Heart right ventricle (tissue), 16 donors: ENCODE results near the gene CUEDC2. TPM values are rescaled to one million over a fixed set of nuclear protein-coding genes. Genes with fewer than 3 reads are reported as not detected.

Source experiments
- ATAC-seq, 8 donors: fragments of 200-7000 bp; cut with Tn5 transposase; one replicate each; pipeline ENCODE4 v1.9.1; 2020; ENCODE audit warnings: mild to moderate bottlenecking in 8 of 8, moderate library complexity in 8 of 8, moderate number of reproducible peaks in 1 of 8
- DNase-seq, 2 donors: peaks; one replicate each; pipeline ENCODE4 v3.0.0-alpha.2; 2020
- H3K27ac ChIP-seq, 10 donors: fragments of 200-600 bp; sonication (generic) in 2 of 10; one replicate each; pipeline versions ENCODE4 v1.5.0 to v1.8.0; 2020 to 2022; ENCODE audit warnings: mild to moderate bottlenecking in 3 of 10
- H3K27me3 ChIP-seq, 7 donors: fragments of 200-600 bp; one replicate each; pipeline ENCODE4 v1.8.0; 2021 to 2022; ENCODE audit warnings: mild to moderate bottlenecking in 2 of 7
- H3K36me3 ChIP-seq, 9 donors: fragments of 200-600 bp; sonication (generic) in 1 of 9; one replicate each; pipeline versions ENCODE4 v1.5.0 to v1.8.0; 2020 to 2022; ENCODE audit warnings: mild to moderate bottlenecking in 2 of 9
- H3K4me1 ChIP-seq, 9 donors: fragments of 200-600 bp; sonication (generic) in 1 of 9; one replicate each; pipeline versions ENCODE4 v1.5.0 to v1.8.0; 2020 to 2022; ENCODE audit warnings: mild to moderate bottlenecking in 4 of 9
- H3K4me3 ChIP-seq, 10 donors: fragments of 200-600 bp; sonication (generic) in 2 of 10; one replicate each; pipeline versions ENCODE4 v1.5.0 to v1.8.0; 2020 to 2022; ENCODE audit warnings: mild to moderate bottlenecking in 7 of 10, moderate library complexity in 2 of 10
- H3K9me3 ChIP-seq, 11 donors: fragments of 200-600 bp in 10 of 11; sonication (generic) in 2 of 11; one replicate each; pipeline versions ENCODE4 v1.5.0 to v1.8.0; 2013 to 2022; ENCODE audit warnings: mild to moderate bottlenecking in 2 of 11, control low read depth in 1 of 11, moderate library complexity in 1 of 11
- WGBS, 2 donors: extraction: QIAGEN DNeasy Blood & Tissue Kit; methylation state at CpG; one replicate each; pipeline ENCODE4 v1.1.7; 2013; ENCODE audit warnings: inconsistent platforms in 1 of 2; 5-methylcytosine and 5-hydroxymethylcytosine counted together
- intact Hi-C, 10 donors: fragments of 100-400 bp; cut with DNase I; formaldehyde crosslinking; loops; one replicate each; pipeline versions ENCODE4 v1.11.1 to v1.14.2; 2022
- polyA plus RNA-seq, 2 donors: library from polyadenylated mRNA; stranded (reverse); fragments of 200-250 nt; gene quantifications; one replicate each; pipeline ENCODE4 v1.2.3, GENCODE V29; 2013
- total RNA-seq, 10 donors: library from RNA; stranded (reverse); fragmentation: NEBNext Ultra II Directional in 3 of 10; extraction: Animal tissue kit (Norgen Biotek cat#: 25700) in 3 of 10; gene quantifications; one replicate each; pipeline versions ENCODE4 v1.2.1 to v1.2.4, GENCODE V29; 2021 to 2023
- TF ChIP-seq, protein P1 (sequence below), 9 donors: fragments of 200-600 bp; sonication (generic) in 2 of 9; IDR thresholded peaks; one replicate each; pipeline versions ENCODE4 v1.5.0 to v1.8.0; 2021 to 2022; ENCODE audit warnings: antibody characterized with exemption in 9 of 9, mild to moderate bottlenecking in 5 of 9, moderate library complexity in 1 of 9
- donor health status: Arrhythmogenic right ventricular cardiomyopathy.
- donor health status: ischemic (EF 13 %, LVEDD 7.1; RV severe dilation, severe dysfunction).
- donor health status: healthy with polysubstance abuse.
- donor health status: DM: no; HTN: yes; CAD: no.
- donor health status: DM: no; HTN: no; CAD: no.
- donor health status: ischemic (EF 25% LVEDD 6.9; RV normal size, moderate dysfunction).
- donor health status: ischemic (EF 25% LVEDD 5.7; RV mildly dilated, moderate dysfunction).
- donor health status: healthy.
- donor health status: DM: yes; HTN: yes; CAD: no.
- donor health status: Ischemic cardiomyopathy.
- donor health status: ischemic (EF 35%, LVEDD 5.7; RV mildly dilated, moderate dysfunction).
- donor health status: nonischemic (EF 11% LVEDD 7.7; RV severe dilation, severe dysfunction).
- donor health status: DM: yes; HTN: yes; CAD: no.
- donor health status: PGD.
- donor health status: ischemic (EF 29% LVEDD 5.4; RV normal size, mild dysfunction).
- donor health status: nonischemic (EF 23%, LVEDD 6.1; RV moderate dilation, normal function).

Gene CUEDC2
- total and polyA plus RNA-seq, 12 donors: 60.0 to 84.3 (median 79.1) TPM

DNA sequence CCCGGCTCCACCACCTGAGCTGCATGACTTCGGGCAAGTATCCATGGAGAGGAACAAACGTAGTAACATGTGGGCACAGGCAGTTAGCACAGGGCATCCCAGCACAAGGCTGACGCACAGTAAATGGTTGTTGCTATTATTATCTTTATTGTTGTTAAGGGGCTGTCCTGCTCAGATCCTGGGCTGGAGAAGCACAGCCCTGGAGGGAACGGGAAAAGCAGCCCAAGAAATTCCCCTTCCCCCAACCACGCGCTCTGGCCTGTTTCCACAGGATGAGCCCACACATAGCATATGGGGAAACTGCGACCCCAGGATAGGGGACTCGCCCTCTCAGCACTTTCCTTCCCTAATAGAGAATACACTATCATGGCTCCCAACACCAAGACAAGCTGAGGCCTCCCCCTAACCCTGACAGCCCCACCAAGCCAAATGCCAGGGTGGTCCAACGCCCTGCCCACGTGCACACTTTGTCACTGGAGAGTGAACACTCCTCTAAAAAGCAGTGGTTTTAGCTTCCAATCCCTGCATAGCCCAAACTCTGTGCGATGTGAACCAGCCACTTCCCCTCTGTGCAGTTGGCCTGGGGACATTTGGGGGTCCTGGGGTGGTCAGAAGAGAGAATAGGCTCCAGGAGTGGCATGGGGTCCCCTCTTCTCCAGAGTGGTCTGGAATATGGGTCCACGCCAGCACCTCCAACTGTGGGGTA lies 24.8 kb downstream of the CUEDC2 start:
- Histone ChIP-seq H3K27ac (no peak overlapping the region), H3K36me3 (peaks cover 0 to 10% (median 0%) of the 10 kb centered on the region in 9 donors), H3K9me3 (no peaks in the 10 kb centered on the region), H3K27me3 (peaks cover 13 to 57% (median 51%) of the 10 kb centered on the region in 7 donors), H3K4me3 (no peak overlapping the region), H3K4me1 (peaks cover 0 to 24% (median 13%) of the 10 kb centered on the region in 9 donors)
- 83 to 84% methylated on average over 13 of the region's 13 CpGs for WGBS, 2 donors
- no peak for ATAC-seq
- TF ChIP-seq, protein P1, sequence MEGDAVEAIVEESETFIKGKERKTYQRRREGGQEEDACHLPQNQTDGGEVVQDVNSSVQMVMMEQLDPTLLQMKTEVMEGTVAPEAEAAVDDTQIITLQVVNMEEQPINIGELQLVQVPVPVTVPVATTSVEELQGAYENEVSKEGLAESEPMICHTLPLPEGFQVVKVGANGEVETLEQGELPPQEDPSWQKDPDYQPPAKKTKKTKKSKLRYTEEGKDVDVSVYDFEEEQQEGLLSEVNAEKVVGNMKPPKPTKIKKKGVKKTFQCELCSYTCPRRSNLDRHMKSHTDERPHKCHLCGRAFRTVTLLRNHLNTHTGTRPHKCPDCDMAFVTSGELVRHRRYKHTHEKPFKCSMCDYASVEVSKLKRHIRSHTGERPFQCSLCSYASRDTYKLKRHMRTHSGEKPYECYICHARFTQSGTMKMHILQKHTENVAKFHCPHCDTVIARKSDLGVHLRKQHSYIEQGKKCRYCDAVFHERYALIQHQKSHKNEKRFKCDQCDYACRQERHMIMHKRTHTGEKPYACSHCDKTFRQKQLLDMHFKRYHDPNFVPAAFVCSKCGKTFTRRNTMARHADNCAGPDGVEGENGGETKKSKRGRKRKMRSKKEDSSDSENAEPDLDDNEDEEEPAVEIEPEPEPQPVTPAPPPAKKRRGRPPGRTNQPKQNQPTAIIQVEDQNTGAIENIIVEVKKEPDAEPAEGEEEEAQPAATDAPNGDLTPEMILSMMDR (IDR thresholded peaks at IDR 0.05): no peak
- intact Hi-C loops: no loop called here
- no peak for DNase-seq

DNA sequence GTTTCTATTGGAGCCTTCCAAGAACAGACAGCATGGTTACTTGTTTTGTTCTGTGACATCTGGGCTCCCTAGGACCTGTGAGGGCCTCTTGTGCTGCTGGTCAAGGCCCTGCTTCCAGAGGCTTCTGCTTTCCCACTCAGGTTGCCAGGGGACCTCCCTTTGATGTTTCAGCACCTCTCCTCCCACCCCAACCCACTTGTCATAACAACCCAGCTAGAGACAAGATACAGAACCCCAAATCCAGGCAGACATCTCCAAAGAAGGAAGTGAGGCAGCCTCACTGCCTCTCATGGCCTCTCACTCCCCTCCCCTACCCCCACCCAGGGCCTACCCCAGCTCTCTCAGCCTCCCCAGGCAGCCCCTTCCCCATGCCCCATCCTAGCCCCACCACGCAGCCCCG lies 25.6 kb downstream of the CUEDC2 start:
- Histone ChIP-seq H3K9me3 (no peaks in the 10 kb centered on the region), H3K4me3 (no peak overlapping the region), H3K36me3 (peaks cover 0 to 18% (median 4%) of the 10 kb centered on the region in 9 donors), H3K27me3 (peaks cover 13 to 49% (median 43%) of the 10 kb centered on the region in 7 donors), H3K27ac (no peak overlapping the region), H3K4me1 (peaks cover 0 to 24% (median 13%) of the 10 kb centered on the region in 9 donors)
- intact Hi-C loops: no loop called here
- ATAC-seq (no peak), DNase-seq (no peak)
- TF ChIP-seq, protein P1 (IDR thresholded peaks at IDR 0.05): no peak
- 91 to 97% methylated on average over 2 of the region's 2 CpGs for WGBS, 2 donors

DNA sequence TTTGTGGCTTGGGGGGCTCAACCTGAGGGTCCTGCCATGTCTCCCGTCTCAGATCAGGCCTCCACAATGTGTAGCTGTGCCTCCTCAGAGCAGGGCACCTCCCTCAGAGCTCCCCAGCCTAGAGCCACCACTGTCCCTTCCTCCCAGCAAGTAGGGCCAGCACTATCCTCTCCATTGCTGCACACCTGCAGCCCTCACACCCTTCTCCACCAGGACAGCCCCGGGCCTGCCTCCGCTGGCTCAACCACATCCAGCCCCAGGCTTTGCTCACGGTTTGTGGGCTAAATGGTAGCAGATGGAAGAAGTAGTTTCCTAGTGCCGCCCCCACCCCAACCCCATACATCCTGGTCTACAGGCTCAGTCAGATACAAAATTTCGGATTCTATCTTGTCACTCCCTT lies 26.7 kb downstream of the CUEDC2 start:
- Histone ChIP-seq H3K4me1 (peaks cover 0 to 21% (median 13%) of the 10 kb centered on the region in 9 donors), H3K27me3 (peaks cover 12 to 37% (median 32%) of the 10 kb centered on the region in 7 donors), H3K27ac (no peak overlapping the region), H3K4me3 (no peak overlapping the region), H3K36me3 (peaks cover 0 to 30% (median 12%) of the 10 kb centered on the region in 9 donors), H3K9me3 (no peaks in the 10 kb centered on the region)
- ATAC-seq (no peak), DNase-seq (no peak)
- TF ChIP-seq, protein P1 (IDR thresholded peaks at IDR 0.05): no peak
- 81 to 82% methylated on average over 6 of the region's 6 CpGs for WGBS, 2 donors
- intact Hi-C loops: loop anchor here in 1 of 10 donors (1.0 kb wide), 1 partner anchor 174 kb away; no protein-coding TSS in a partner anchor

DNA sequence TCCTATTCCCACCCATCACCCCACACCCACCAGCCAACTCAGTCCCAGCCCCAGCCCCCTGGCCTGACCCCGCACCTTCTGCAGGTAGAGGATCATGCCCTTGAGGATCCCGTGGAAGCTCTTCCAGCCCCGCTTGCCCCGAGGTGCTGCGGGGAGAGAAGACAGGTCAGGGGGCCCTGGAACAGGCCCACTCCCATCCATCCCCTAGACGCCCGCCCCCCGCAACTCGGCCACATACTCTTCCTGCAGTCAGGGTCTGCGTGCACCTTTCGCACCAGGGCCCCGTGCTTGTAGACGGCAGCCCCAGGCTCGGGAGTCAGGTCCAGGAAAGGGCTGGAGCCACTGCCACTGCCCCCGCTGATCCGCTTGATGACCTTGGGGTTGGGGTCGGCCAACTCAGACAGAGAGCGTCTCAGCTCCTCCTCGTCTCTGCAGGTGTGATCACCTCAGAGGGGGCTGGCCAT lies 27.2 kb downstream of the CUEDC2 start:
- peaks cover 0 to 35% (median 12%) of the 10 kb centered on the region in 9 donors for H3K36me3 ChIP-seq
- H3K4me1 ChIP-seq: peaks cover 0 to 17% (median 11%) of the 10 kb centered on the region in 9 donors
- TF ChIP-seq, protein P1 (IDR thresholded peaks at IDR 0.05): no peak
- H3K27me3 ChIP-seq: peaks cover 7 to 32% (median 27%) of the 10 kb centered on the region in 7 donors
- 83 to 84% methylated on average over 19 of the region's 19 CpGs for WGBS, 2 donors
- no peak overlapping the region for H3K27ac ChIP-seq
- DNase-seq: no peak
- intact Hi-C loops: loop anchor here in 1 of 10 donors (1.0 kb wide), 1 partner anchor 174 kb away; no protein-coding TSS in a partner anchor
- no peaks in the 10 kb centered on the region for H3K9me3 ChIP-seq
- ATAC-seq: no peak
- H3K4me3 ChIP-seq: no peak overlapping the region
